Fibroblast of peridontal ligament (primary cell): ENCODE measurements around the gene CDHR1.

Source experiments
- DNase-seq: peaks from one replicate; pipeline ENCODE4 v3.0.0-alpha.2; 2010; ENCODE audit errors: extremely low read depth

Gene CDHR1

DNA sequence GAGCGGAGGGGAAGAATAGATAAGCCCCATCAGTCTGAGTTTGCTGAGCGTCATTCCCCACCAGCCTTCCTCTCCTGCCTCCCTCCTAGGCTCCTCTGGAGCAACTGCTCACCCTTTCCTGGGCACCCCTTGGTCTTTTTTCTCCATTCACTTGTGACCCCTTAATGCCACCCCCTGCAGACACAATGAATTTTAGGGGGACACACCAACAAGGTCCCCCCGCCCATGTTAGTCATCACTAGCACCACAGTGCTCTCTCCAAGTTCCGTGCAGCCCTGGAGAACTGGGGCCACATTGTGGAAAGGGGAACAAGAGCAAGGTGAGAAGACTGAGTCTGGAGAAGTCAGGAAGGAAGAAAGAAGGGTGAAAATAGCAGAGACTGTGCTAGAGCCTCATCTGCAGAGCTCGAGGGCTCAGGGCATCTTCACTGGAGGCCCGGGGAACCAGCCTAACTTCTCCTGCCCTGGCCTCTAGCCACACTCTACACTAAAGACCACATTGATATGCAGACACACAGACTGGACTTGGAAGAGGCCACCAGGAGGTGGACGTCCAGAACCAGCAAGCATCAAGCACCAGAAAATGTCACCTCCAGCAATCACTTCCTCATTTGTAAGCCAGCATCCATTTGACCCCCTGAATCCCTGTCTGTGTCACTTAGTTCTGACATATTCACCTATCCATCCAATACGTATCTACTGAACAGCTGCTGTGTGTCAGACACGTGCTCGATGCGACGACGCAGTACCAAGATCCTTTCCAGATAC lies 68.0 kb downstream of the CDHR1 start:
- DNase-seq = no peak

DNA sequence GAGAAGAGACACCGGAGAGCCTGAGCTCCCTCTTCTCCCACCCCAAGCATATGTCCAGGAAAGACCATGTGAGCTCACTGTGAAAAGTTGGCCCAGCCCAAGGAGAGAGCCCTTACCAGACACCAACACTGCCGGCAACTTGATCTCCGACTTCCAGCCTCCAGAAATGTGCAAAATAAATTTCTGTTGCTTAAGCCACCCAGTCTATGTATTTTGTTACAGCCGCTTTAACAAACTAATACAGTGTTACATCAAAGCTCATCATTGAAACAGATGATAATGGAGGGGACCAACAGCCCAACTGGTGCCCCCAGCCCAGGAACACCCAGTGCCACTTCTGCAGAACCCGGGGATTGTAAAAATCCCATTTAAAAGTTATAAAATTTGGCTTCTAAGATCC lies 69.4 kb downstream of the CDHR1 start:
- no peak for DNase-seq

DNA sequence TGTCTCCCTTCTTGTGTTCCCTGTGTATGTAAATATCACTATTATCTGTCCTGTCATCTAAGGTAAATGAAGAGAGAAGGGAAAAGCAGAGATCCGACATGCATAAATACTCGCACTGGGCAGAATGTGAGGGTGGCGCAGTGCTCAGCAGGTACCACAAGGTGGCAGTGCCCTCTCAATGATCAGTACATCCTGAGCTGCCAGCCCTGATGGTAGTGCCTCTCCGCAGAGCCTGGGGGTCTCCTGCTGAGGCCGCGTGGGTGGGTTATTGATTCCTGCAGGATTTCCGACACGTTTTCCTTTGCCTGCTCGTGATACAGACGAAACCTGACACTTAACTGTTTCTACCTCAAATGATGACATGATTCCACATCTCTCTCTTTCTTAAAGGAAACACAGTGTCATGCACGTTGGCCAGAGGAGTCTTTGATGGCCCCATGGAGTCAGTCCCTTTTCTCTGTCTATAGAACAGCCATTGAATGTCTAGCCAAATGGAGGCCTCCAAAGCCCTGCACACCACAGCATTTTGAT lies 70.3 kb downstream of the CDHR1 start:
- peak; percentile 68 for DNase-seq

DNA sequence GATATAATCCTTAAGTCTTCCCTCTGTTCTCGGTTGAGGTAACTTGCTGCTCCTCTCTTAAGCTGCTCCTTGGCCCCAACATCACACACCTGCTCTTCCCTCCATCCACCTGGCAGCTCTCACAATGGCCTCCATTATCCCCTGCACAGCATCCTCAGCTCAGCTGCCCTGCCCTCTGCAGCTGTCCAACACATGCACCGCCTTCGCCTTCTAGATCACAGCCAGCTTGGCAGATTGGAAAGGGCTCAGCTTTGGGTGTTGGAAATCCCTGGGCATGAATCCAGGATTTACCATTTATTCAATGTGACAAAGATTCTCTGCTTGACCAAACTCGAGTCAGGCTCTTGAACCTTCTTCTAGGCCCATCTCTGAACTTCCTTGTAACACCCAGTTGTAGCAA lies 71.1 kb downstream of the CDHR1 start:
- DNase-seq = no peak

DNA sequence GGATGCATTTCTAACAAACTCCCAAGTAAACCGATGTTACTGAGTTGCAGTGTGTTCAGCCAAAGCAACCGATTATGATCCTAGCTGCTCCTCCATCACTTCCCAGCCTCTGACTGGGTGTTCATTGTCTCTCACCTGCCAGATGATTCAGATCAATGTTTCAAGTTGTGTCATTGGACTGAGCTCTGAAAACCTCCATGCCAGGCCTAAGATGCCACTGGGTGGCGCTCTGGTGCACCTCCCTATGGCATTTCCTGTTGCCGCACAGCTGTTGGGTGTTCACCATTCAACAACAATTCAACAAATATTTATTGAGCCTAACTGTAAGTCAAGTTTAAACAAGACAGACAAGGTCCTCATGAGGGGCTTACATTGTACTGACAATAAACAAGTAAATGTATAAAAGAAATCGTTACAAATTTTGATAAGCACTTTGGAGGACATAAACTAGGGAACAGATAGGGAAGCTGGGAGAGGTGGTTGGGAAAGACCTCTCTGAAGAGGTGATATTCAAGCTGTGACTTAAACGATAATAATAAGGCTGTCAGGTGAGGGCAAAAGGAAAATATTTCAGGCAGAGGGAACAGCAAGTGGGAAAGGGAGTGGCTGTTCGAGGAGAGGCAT lies 73.3 kb downstream of the CDHR1 start:
- peak; percentile 42 for DNase-seq

DNA sequence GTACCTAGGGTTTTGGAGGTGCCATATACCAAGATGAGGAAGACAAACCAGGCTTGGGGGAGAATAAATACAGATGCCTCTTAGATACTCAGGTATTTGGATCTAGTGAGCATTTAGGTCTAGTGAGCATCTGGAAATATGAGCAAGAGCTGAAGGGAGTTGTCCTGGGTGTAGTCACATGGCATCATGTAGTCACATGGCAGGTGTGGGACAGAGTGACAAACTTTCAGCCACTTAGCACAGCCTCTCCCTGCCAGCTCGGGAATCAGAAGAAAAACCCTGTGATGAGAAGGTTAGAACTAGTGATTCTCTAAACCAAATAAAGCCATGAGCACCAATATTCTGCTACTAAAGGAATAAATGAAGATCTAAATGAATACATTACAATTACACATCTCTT lies 74.8 kb downstream of the CDHR1 start:
- no peak for DNase-seq
